H1 (cell line): ENCODE results near the gene PNISR. TPM values are rescaled to one million over a fixed set of nuclear protein-coding genes. Genes with fewer than 3 reads are reported as not detected.

Experiments used
- CTCF ChIA-PET: fragments of 300-600 bp; sonication (Branson Sonifier 250); formaldehyde crosslinking; loops from one replicate; lab custom pipeline; 2021; ENCODE audit not compliant: partially characterized antibody; lab: Charles Lee
- POLR2A ChIA-PET: fragments of 300-600 bp; sonication (Branson Sonifier 250); formaldehyde crosslinking; loops from one replicate; lab custom pipeline; 2021; ENCODE audit warnings: inconsistent platforms; ENCODE audit not compliant: partially characterized antibody; lab: Charles Lee
- DNase-seq, 2 experiments: peaks; one replicate each; pipeline versions ENCODE4 v3.0.0 to v3.0.0-alpha.2; 2010 to 2022; ENCODE audit warnings: low spot score in 2 of 2, low read depth in 1 of 2, mixed read lengths in 1 of 2
- FAIRE-seq: peaks from 2 replicates; lab custom pipeline; 2011; peaks lifted over from hg19 to GRCh38; lab: Jason Lieb, UNC
- H2AFZ ChIP-seq: 2 replicates; pipeline ENCODE4 v1.8.1; 2012; ENCODE audit warnings: low read length, inconsistent platforms
- H2AK5ac ChIP-seq: 2 replicates; pipeline ENCODE4 v1.6.1; 2013; ENCODE audit warnings: low read depth, low read length
- H2BK120ac ChIP-seq: replicated peaks from 2 replicates; pipeline ENCODE3; 2013; ENCODE audit warnings: low read depth, low read length, inconsistent platforms
- H2BK12ac ChIP-seq: 2 replicates; pipeline ENCODE4 v1.6.1; 2013; ENCODE audit warnings: low read depth, low read length
- H2BK15ac ChIP-seq: 2 replicates; pipeline ENCODE4 v1.6.1; 2013; ENCODE audit warnings: low read length
- H2BK20ac ChIP-seq: 2 replicates; pipeline ENCODE4 v1.6.1; 2013; ENCODE audit warnings: low read length
- H2BK5ac ChIP-seq: 2 replicates; pipeline ENCODE4 v1.6.1; 2013; ENCODE audit warnings: low read depth, low read length
- H3K14ac ChIP-seq: 2 replicates; pipeline ENCODE4 v1.6.1; 2013; ENCODE audit warnings: inconsistent platforms; ENCODE audit not compliant: insufficient read length
- H3K18ac ChIP-seq: 2 replicates; pipeline ENCODE4 v1.6.1; 2013; ENCODE audit warnings: low read length; ENCODE audit errors: extremely low read depth
- H3K23ac ChIP-seq: 2 replicates; pipeline ENCODE4 v1.6.1; 2013; ENCODE audit warnings: inconsistent platforms; ENCODE audit not compliant: insufficient read length
- H3K23me2 ChIP-seq: 2 replicates; pipeline ENCODE4 v1.6.1; 2013; ENCODE audit warnings: low read depth, low read length
- H3K27ac ChIP-seq: 2 replicates; pipeline ENCODE4 v1.6.1; 2011; ENCODE audit warnings: low read depth, low read length, inconsistent platforms
- H3K27me3 ChIP-seq, 4 experiments: replicated peaks in 1 of 4; 1 replicate in 1 of 4; 2 replicates in 3 of 4; pipeline versions ENCODE4 v1.6.1 to v1.8.1; 2011 to 2013; ENCODE audit warnings: low read length in 3 of 4, mild to moderate bottlenecking in 3 of 4, inconsistent platforms in 2 of 4, mixed read lengths in 2 of 4, moderate library complexity in 1 of 4; ENCODE audit not compliant: control insufficient read depth in 3 of 4, insufficient read depth in 3 of 4; ENCODE audit errors: extremely low read depth in 1 of 4
- H3K36me3 ChIP-seq, 4 experiments: 2 replicates each; pipeline versions ENCODE4 v1.6.1 to v1.8.1; 2011 to 2013; ENCODE audit warnings: mild to moderate bottlenecking in 4 of 4, low read length in 3 of 4, moderate library complexity in 2 of 4, control low read depth in 1 of 4, inconsistent platforms in 1 of 4; ENCODE audit not compliant: insufficient read depth in 4 of 4, control insufficient read depth in 2 of 4
- H3K4ac ChIP-seq: replicated peaks from 2 replicates; pipeline ENCODE3; 2013; ENCODE audit warnings: low read length, low read depth, mixed read lengths, inconsistent platforms; ENCODE audit not compliant: insufficient read length
- H3K4me1 ChIP-seq, 4 experiments: replicated peaks in 1 of 4; 1 replicate in 1 of 4; 2 replicates in 3 of 4; pipeline versions ENCODE4 v1.6.1 to v1.8.1; 2011 to 2013; ENCODE audit warnings: low read length in 3 of 4, inconsistent platforms in 2 of 4, mixed read lengths in 1 of 4; ENCODE audit not compliant: insufficient read depth in 4 of 4, control insufficient read depth in 3 of 4
- H3K4me2 ChIP-seq, 2 experiments: 2 replicates each; pipeline versions ENCODE4 v1.6.1 to v1.8.1; 2011 to 2013; ENCODE audit warnings: low read depth in 2 of 2, low read length in 2 of 2, control low read depth in 1 of 2, inconsistent platforms in 1 of 2, mild to moderate bottlenecking in 1 of 2; ENCODE audit not compliant: insufficient read depth in 1 of 2
- H3K4me3 ChIP-seq, 4 experiments: fragments of 200-600, 300-600 bp in 1 of 4; sonication (generic), shearing (Covaris generic), sonication (Bioruptor Twin) in 1 of 4; 2 replicates each; pipeline versions ENCODE4 v1.5.1 to v1.8.1; 2011 to 2016; ENCODE audit warnings: low read length in 4 of 4, low read depth in 3 of 4, control low read depth in 2 of 4, inconsistent platforms in 2 of 4, mild to moderate bottlenecking in 2 of 4, mixed read lengths in 1 of 4, moderate library complexity in 1 of 4; ENCODE audit not compliant: insufficient read depth in 2 of 4; ENCODE audit errors: extremely low read depth in 1 of 4
- H3K56ac ChIP-seq: replicated peaks from 2 replicates; pipeline ENCODE3; 2013; ENCODE audit warnings: low read depth, mild to moderate bottlenecking, mixed read lengths, low read length, inconsistent platforms; ENCODE audit not compliant: insufficient read length
- H3K79me1 ChIP-seq: 2 replicates; pipeline ENCODE4 v1.6.1; 2013; ENCODE audit warnings: low read depth, low read length, control low read depth
- H3K79me2 ChIP-seq, 2 experiments: 2 replicates each; pipeline versions ENCODE4 v1.6.1 to v1.8.1; 2012 to 2013; ENCODE audit warnings: low read length in 2 of 2, mild to moderate bottlenecking in 2 of 2, inconsistent platforms in 1 of 2; ENCODE audit not compliant: insufficient read depth in 2 of 2, control insufficient read depth in 1 of 2
- H3K9ac ChIP-seq, 4 experiments: replicated peaks in 1 of 4; 1 replicate in 1 of 4; 2 replicates in 3 of 4; pipeline versions ENCODE4 v1.6.1 to v1.8.1; 2011 to 2013; ENCODE audit warnings: low read depth in 3 of 4, low read length in 3 of 4, control low read depth in 2 of 4, mild to moderate bottlenecking in 2 of 4, moderate library complexity in 2 of 4, inconsistent platforms in 1 of 4; ENCODE audit errors: extremely low read depth in 1 of 4
- H3K9me3 ChIP-seq, 2 experiments: 2 replicates each; pipeline versions ENCODE4 v1.6.1 to v1.8.1; 2012 to 2013; ENCODE audit warnings: mild to moderate bottlenecking in 2 of 2, moderate library complexity in 2 of 2, control low read depth in 1 of 2, inconsistent platforms in 1 of 2, low read depth in 1 of 2, low read length in 1 of 2, mixed read lengths in 1 of 2; ENCODE audit not compliant: insufficient read depth in 2 of 2
- H4K20me1 ChIP-seq, 2 experiments: replicated peaks in 1 of 2; 2 replicates each; pipeline versions ENCODE3 to v1.8.1; 2011 to 2013; ENCODE audit warnings: inconsistent platforms in 2 of 2, low read length in 2 of 2, mild to moderate bottlenecking in 1 of 2; ENCODE audit not compliant: insufficient read depth in 2 of 2, control insufficient read depth in 1 of 2
- H4K5ac ChIP-seq: 2 replicates; pipeline ENCODE4 v1.6.1; 2013; ENCODE audit warnings: low read length, low read depth, mixed read lengths, inconsistent platforms; ENCODE audit not compliant: insufficient read length
- H4K8ac ChIP-seq: 2 replicates; pipeline ENCODE4 v1.8.0; 2013; ENCODE audit warnings: mild to moderate bottlenecking, moderate library complexity, low read length, inconsistent platforms; ENCODE audit not compliant: insufficient read depth; ENCODE audit errors: extremely low read depth
- H4K91ac ChIP-seq: replicated peaks from 2 replicates; pipeline ENCODE3; 2013; ENCODE audit warnings: low read length, mixed read lengths, inconsistent platforms; ENCODE audit not compliant: insufficient read length
- ATF2 ChIP-seq: IDR thresholded peaks from 2 replicates; pipeline ENCODE4 v1.6.1; 2012; ENCODE audit warnings: low read length, inconsistent platforms
- CTCF ChIP-seq, 3 experiments: IDR thresholded peaks; 1 replicate in 2 of 3; 2 replicates in 1 of 3; pipeline versions ENCODE4 v1.5.1 to v1.6.1; 2011; ENCODE audit warnings: low read length in 3 of 3, mild to moderate bottlenecking in 3 of 3, inconsistent platforms in 2 of 3, low read depth in 1 of 3, moderate library complexity in 1 of 3; ENCODE audit not compliant: insufficient read depth in 1 of 3; ENCODE audit errors: control extremely low read depth in 1 of 3
- E2F6 ChIP-seq: IDR thresholded peaks from 2 replicates; pipeline ENCODE4 v1.6.1; 2012; ENCODE audit warnings: inconsistent platforms
- HDAC2 ChIP-seq, 2 experiments: fragments of 300-600 bp in 1 of 2; sonication (generic) in 1 of 2; IDR thresholded peaks; 2 replicates each; pipeline ENCODE4 v1.6.1; 2011 to 2012; ENCODE audit warnings: low read depth in 2 of 2, low read length in 2 of 2, mild to moderate bottlenecking in 2 of 2, moderate library complexity in 2 of 2, borderline replicate concordance in 1 of 2, inconsistent platforms in 1 of 2
- JUN ChIP-seq: IDR thresholded peaks from 2 replicates; pipeline ENCODE4 v1.6.1; 2011; ENCODE audit warnings: low read depth, mild to moderate bottlenecking, improper control_type of control experiment, low read length
- RXRA ChIP-seq: IDR thresholded peaks from 2 replicates; pipeline ENCODE4 v1.6.1; 2011; ENCODE audit warnings: low read depth, mild to moderate bottlenecking, low read length, moderate library complexity; ENCODE audit not compliant: insufficient read depth
- SAP30 ChIP-seq: fragments of 300-600 bp; sonication (generic); IDR thresholded peaks from 2 replicates; pipeline ENCODE4 v1.7.1; 2012; ENCODE audit warnings: low read length, moderate library complexity, mild to moderate bottlenecking, inconsistent platforms; ENCODE audit not compliant: insufficient read depth, insufficient replicate concordance
- SIX5 ChIP-seq: IDR thresholded peaks from 2 replicates; pipeline ENCODE4 v1.6.1; 2011; ENCODE audit warnings: mild to moderate bottlenecking, low read depth, low read length
- WGBS, 2 experiments: shearing (Covaris generic) in 1 of 2; methylation state at CpG; one replicate each; pipeline versions ENCODE4 v1.1.6 to v1.1.7; 2013 to 2015; ENCODE audit warnings: low lambda C conversion rate in 2 of 2, mixed read lengths in 2 of 2, inconsistent platforms in 1 of 2, low coverage in 1 of 2, missing lambda C conversion rate in 1 of 2; ENCODE audit not compliant: insufficient replicate concordance in 2 of 2, insufficient coverage in 1 of 2, insufficient read length in 1 of 2; ENCODE audit errors: extremely low coverage in 1 of 2, missing lambda C conversion rate in 1 of 2; 5-methylcytosine and 5-hydroxymethylcytosine counted together
- polyA plus RNA-seq, 7 experiments: library from polyadenylated mRNA; depleted of rRNA in 3 of 7; stranded (reverse) in 5 of 7; unstranded in 2 of 7; fragments of >200 nt in 5 of 7; fragments of 200-250 nt in 2 of 7; gene quantifications; 1 replicate in 5 of 7; 2 replicates in 1 of 7; 4 replicates in 1 of 7; pipeline versions ENCODE4 v1.2.1 to v1.2.3, GENCODE V29; 2011 to 2013; ENCODE audit warnings: missing spikeins in 2 of 7, mixed read lengths in 2 of 7
- total RNA-seq: library from RNA; stranded (reverse); fragmentation: NEBNext Ultra II Directional; extraction: Animal tissue kit (Norgen Biotek cat#: 25700); gene quantifications from 2 replicates; pipeline ENCODE4 v1.2.1, GENCODE V29; 2021

PNISR gene
- total and polyA plus RNA-seq, 2 of the 8 experiments (the other 6 are each of a cell fraction or from before 2014, with no cell fraction given), result 41.1 to 134 TPM

GRCh38 chr6:99356641-99357040 is 68.5 kb downstream of the PNISR start:
- H2BK15ac ChIP-seq, result no peak overlapping the region
- DNase-seq (no peak), FAIRE-seq (no peak)
- no peaks in the 10 kb centered on the region for H3K79me2 ChIP-seq
- 79% methylated on average over 1 of the region's 1 CpG; no CpG with 5 or more reads in 1 of the 2 experiments for whole genome bisulfite sequencing, 2 experiments
- no peak overlapping the region for H3K4me3 ChIP-seq
- no peak overlapping the region for H4K91ac ChIP-seq
- no peak overlapping the region for H3K14ac ChIP-seq
- no peaks in the 10 kb centered on the region for H3K79me1 ChIP-seq
- no peaks in the 10 kb centered on the region for H3K36me3 ChIP-seq
- H3K23me2 ChIP-seq, result no peaks in the 10 kb centered on the region
- no peak overlapping the region for H4K5ac ChIP-seq
- no peak overlapping the region for H2BK20ac ChIP-seq
- no peaks in the 10 kb centered on the region for H4K20me1 ChIP-seq
- H3K4me2 ChIP-seq, result no peak overlapping the region
- H2AFZ ChIP-seq, result no peak overlapping the region
- POLR2A ChIA-PET, result no interaction called here
- H3K27ac ChIP-seq, result no peak overlapping the region
- no peak overlapping the region for H2BK12ac ChIP-seq
- H3K27me3 ChIP-seq, result no peaks in the 10 kb centered on the region; a peak in 1 of 7 replicates
- no peaks in the 10 kb centered on the region for H3K4me1 ChIP-seq
- H3K18ac ChIP-seq, result no peak overlapping the region
- no peaks in the 10 kb centered on the region for H3K9me3 ChIP-seq
- H2BK120ac ChIP-seq, result no peak overlapping the region
- H3K56ac ChIP-seq, result no peak overlapping the region
- no peak overlapping the region for H4K8ac ChIP-seq
- no peak overlapping the region for H3K4ac ChIP-seq
- H3K23ac ChIP-seq, result no peak overlapping the region
- no peak overlapping the region for H2AK5ac ChIP-seq
- H2BK5ac ChIP-seq, result no peak overlapping the region
- no peak overlapping the region for H3K9ac ChIP-seq
- CTCF ChIA-PET, result interaction anchor here (2.7 kb wide), 1 partner anchor 27 kb away, joined by 8 read pairs; no protein-coding TSS in a partner anchor
- TF ChIP-seq SIX5 (no peak), SAP30 (no peak), JUN (no peak), HDAC2 (IDR thresholded peaks at IDR 0.05; ENCODE audit: borderline replicate concordance in 1 of 2, low read depth in 2 of 2, low read length in 2 of 2) (no peak), E2F6 (no peak), ATF2 (no peak), RXRA (no peak), CTCF (IDR thresholded peaks at IDR 0.05; ENCODE audit: control extremely low read depth in 1 of 3, insufficient read depth in 1 of 3, low read depth in 1 of 3, low read length in 3 of 3) (no peak)
